Astrocyte (in vitro differentiated cells and primary cell): ENCODE measurements around the gene CHN1.

Source experiments
- CTCF ChIP-seq: IDR thresholded peaks from 2 replicates; pipeline ENCODE4 v1.5.1; 2011; ENCODE audit warnings: low read depth, mild to moderate bottlenecking, inconsistent platforms, low read length, moderate library complexity; ENCODE audit not compliant: insufficient read depth
- EZH2 ChIP-seq: IDR thresholded peaks from 2 replicates; pipeline ENCODE4 v1.6.1; 2012; ENCODE audit warnings: mild to moderate bottlenecking, low read length, inconsistent platforms; ENCODE audit not compliant: insufficient read depth

- no peak for TF ChIP-seq CTCF
- TF ChIP-seq EZH2: no peak
These were observed 224.9 kb downstream of the CHN1 start for GRCh38 chr2:174780191-174780840.
